Trophoblast cell (in vitro differentiated cells and primary cell): Measurements from ENCODE around the gene UBE2QL1.

Source experiments
- DNase-seq, 2 donors: peaks; one replicate each; pipeline ENCODE4 v3.0.0-alpha.2; 2016
- H2AFZ ChIP-seq: 2 replicates; pipeline ENCODE4 v1.6.1; 2013; ENCODE audit warnings: low read length, moderate library complexity, mild to moderate bottlenecking; ENCODE audit not compliant: insufficient read depth, poor library complexity
- H2AK5ac ChIP-seq: 2 replicates; pipeline ENCODE4 v1.6.1; 2013; ENCODE audit warnings: mild to moderate bottlenecking, low read length
- H2BK120ac ChIP-seq: 2 replicates; pipeline ENCODE4 v1.6.1; 2013; ENCODE audit warnings: low read length, mild to moderate bottlenecking, moderate library complexity; ENCODE audit not compliant: insufficient read depth, poor library complexity
- H2BK12ac ChIP-seq: 2 replicates; pipeline ENCODE4 v1.6.1; 2013; ENCODE audit warnings: mild to moderate bottlenecking, low read length, moderate library complexity
- H2BK5ac ChIP-seq: 2 replicates; pipeline ENCODE4 v1.6.1; 2013; ENCODE audit warnings: low read length, low read depth, moderate library complexity, mild to moderate bottlenecking; ENCODE audit not compliant: poor library complexity
- H3K14ac ChIP-seq: 2 replicates; pipeline ENCODE4 v1.6.1; 2013; ENCODE audit warnings: mild to moderate bottlenecking, low read length
- H3K18ac ChIP-seq: 2 replicates; pipeline ENCODE4 v1.6.1; 2013; ENCODE audit warnings: mild to moderate bottlenecking, low read length
- H3K23ac ChIP-seq: 2 replicates; pipeline ENCODE4 v1.6.1; 2013; ENCODE audit warnings: low read length
- H3K27ac ChIP-seq: 2 replicates; pipeline ENCODE4 v1.5.1; 2013; ENCODE audit warnings: low read depth, mild to moderate bottlenecking, inconsistent platforms, low read length, moderate library complexity
- H3K27me3 ChIP-seq: 2 replicates; pipeline ENCODE4 v1.6.1; 2013; ENCODE audit warnings: inconsistent platforms, mild to moderate bottlenecking, low read length, moderate library complexity; ENCODE audit not compliant: insufficient read depth
- H3K36me3 ChIP-seq, 2 experiments: 1 replicate in 1 of 2; 2 replicates in 1 of 2; pipeline ENCODE4 v1.6.1; 2013; ENCODE audit warnings: low read length in 2 of 2, mild to moderate bottlenecking in 2 of 2, moderate library complexity in 1 of 2; ENCODE audit not compliant: insufficient read depth in 2 of 2, control insufficient read depth in 1 of 2
- H3K4ac ChIP-seq: 2 replicates; pipeline ENCODE4 v1.6.1; 2013; ENCODE audit warnings: low read depth, mild to moderate bottlenecking, low read length, moderate library complexity
- H3K4me1 ChIP-seq, 2 experiments: 1 replicate in 1 of 2; 2 replicates in 1 of 2; pipeline ENCODE4 v1.6.1; 2013; ENCODE audit warnings: low read length in 2 of 2, mild to moderate bottlenecking in 2 of 2, moderate library complexity in 1 of 2; ENCODE audit not compliant: insufficient read depth in 2 of 2, control insufficient read depth in 1 of 2
- H3K4me2 ChIP-seq: 2 replicates; pipeline ENCODE4 v1.6.1; 2013; ENCODE audit warnings: inconsistent platforms, mild to moderate bottlenecking, low read length, moderate library complexity
- H3K4me3 ChIP-seq: 2 replicates; pipeline ENCODE4 v1.5.1; 2013; ENCODE audit warnings: mild to moderate bottlenecking, low read depth, low read length, inconsistent platforms
- H3K79me1 ChIP-seq: one replicate; pipeline ENCODE4 v1.6.1; 2013; ENCODE audit warnings: low read length
- H3K79me2 ChIP-seq: 2 replicates; pipeline ENCODE4 v1.6.1; 2013; ENCODE audit warnings: low read length, mild to moderate bottlenecking; ENCODE audit not compliant: control insufficient read depth, insufficient read depth, poor library complexity
- H3K9ac ChIP-seq: 2 replicates; pipeline ENCODE4 v1.6.1; 2013; ENCODE audit warnings: mild to moderate bottlenecking, low read length
- H3K9me3 ChIP-seq: 2 replicates; pipeline ENCODE4 v1.6.1; 2013; ENCODE audit warnings: low read depth, mild to moderate bottlenecking, control low read depth, inconsistent platforms, low read length; ENCODE audit not compliant: insufficient read depth
- H4K12ac ChIP-seq: 2 replicates; pipeline ENCODE4 v1.6.1; 2013; ENCODE audit warnings: low read depth, mild to moderate bottlenecking, low read length, moderate library complexity
- H4K8ac ChIP-seq: 2 replicates; pipeline ENCODE4 v1.6.1; 2013; ENCODE audit warnings: low read depth, mild to moderate bottlenecking, low read length, moderate library complexity
- H4K91ac ChIP-seq: one replicate; pipeline ENCODE4 v1.6.1; 2013; ENCODE audit warnings: low read depth, mild to moderate bottlenecking, low read length, moderate library complexity
- WGBS: extraction: QIAGEN DNeasy Blood & Tissue Kit; methylation state at CpG from one replicate; pipeline ENCODE4 v1.1.7; 2013; ENCODE audit warnings: missing lambda C conversion rate; ENCODE audit not compliant: insufficient read length, insufficient coverage; ENCODE audit errors: extremely low coverage; 5-methylcytosine and 5-hydroxymethylcytosine counted together

UBE2QL1 gene

DNA sequence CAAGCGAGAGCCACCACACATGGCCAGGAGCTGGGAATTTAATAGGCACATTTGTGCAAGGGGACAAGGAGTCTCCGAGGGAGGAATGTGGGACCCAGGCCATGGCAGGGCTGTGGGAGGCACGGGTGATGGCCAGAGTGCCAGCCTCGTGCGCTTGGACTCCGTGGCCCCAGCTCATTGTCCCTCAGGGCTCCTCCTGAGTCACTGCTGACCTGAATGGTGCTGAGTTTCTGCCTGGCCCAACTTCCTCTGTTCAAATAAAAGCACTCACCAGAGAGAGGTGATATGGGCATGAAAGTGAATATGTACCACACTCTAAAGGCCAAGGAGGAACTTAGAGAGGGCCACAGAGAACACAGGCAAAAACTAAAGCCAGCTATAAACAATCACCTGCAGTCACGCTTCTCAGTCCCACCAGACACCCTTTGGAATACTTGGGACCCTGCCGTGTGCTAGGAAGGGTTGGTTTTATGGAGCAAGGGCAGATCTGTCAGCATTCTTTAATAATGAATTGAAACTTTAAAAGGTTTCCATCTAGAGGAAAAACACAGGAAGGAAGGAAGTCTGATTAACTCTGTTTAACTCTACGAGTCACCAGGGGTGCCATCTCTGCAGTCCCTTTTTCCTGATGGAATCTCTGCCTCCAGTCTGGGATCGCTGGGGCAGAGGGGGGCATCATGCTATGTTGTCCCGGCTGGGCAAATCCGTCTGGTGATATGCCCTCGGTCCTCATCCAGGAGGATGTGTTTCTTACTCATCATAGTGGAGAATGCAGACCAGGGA is 25.1 kb upstream of the UBE2QL1 start:
- no peaks in the 10 kb centered on the region for H3K79me1 ChIP-seq

DNA sequence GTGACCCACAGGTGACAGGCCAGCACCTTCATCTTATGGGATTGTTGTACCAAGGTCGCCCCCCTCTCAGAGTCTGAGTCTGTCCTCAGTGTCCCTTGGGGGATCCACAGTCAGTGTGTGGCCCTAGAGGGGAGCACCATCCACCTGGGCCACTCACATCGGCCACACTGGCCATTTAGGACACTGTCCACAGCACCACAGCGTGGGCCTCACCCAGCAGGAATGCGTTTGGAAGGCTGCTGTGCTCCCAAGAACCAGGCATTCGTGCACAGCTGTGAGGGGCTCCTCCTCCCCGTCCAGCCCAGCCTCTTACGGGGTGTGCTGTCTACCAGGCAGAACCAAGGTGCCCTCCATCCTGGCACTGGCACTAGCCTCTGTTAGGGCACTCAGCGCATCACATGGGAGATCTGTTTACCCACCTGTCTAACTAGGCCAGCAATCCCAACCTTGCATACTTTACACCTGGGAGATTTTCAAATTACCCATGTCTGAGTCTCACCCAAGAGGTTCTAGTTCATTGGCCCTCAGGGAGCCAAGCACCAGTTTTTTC is 24.5 kb upstream of the UBE2QL1 start:
- H2AK5ac ChIP-seq: no peak overlapping the region
- no peak overlapping the region for H3K23ac ChIP-seq
- no peak overlapping the region for H3K18ac ChIP-seq
- no peak overlapping the region for H3K4me3 ChIP-seq
- no peak overlapping the region for H2AFZ ChIP-seq
- H3K9me3 ChIP-seq: no peaks in the 10 kb centered on the region
- H2BK120ac ChIP-seq: no peak overlapping the region
- no peak overlapping the region for H3K14ac ChIP-seq
- DNase-seq: no peak
- no peaks in the 10 kb centered on the region for H3K27me3 ChIP-seq
- no peak overlapping the region for H3K9ac ChIP-seq
- H2BK5ac ChIP-seq: no peak overlapping the region
- no peak overlapping the region for H3K27ac ChIP-seq
- H3K79me2 ChIP-seq: no peaks in the 10 kb centered on the region
- no peak overlapping the region for H4K12ac ChIP-seq
- H3K4ac ChIP-seq: no peak overlapping the region
- no peaks in the 10 kb centered on the region for H3K36me3 ChIP-seq
- H3K79me1 ChIP-seq: no peaks in the 10 kb centered on the region
- H4K91ac ChIP-seq: no peak overlapping the region
- H3K4me1 ChIP-seq: no peaks in the 10 kb centered on the region
- H3K4me2 ChIP-seq: no peak overlapping the region
- WGBS: no CpG with 5 or more reads among the region's 8 CpGs
- no peak overlapping the region for H2BK12ac ChIP-seq
- no peak overlapping the region for H4K8ac ChIP-seq

More for the DNA sequence above, 25.1 kb upstream of the UBE2QL1 start:
- Histone ChIP-seq H3K9me3 (no peaks in the 10 kb centered on the region), H4K91ac (no peak overlapping the region), H3K18ac (no peak overlapping the region), H3K79me2 (no peaks in the 10 kb centered on the region), H3K27ac (no peak overlapping the region), H3K27me3 (no peaks in the 10 kb centered on the region), H4K12ac (no peak overlapping the region), H2AFZ (no peak overlapping the region), H3K4me2 (no peak overlapping the region), H3K23ac (no peak overlapping the region), H3K4me3 (no peak overlapping the region), H3K4me1 (no peaks in the 10 kb centered on the region), H2BK12ac (no peak overlapping the region), H2BK5ac (no peak overlapping the region), H3K14ac (no peak overlapping the region), H3K9ac (peak overlapping the region; percentile 37), H3K4ac (no peak overlapping the region), H4K8ac (no peak overlapping the region), H2BK120ac (no peak overlapping the region), H2AK5ac (no peak overlapping the region), H3K36me3 (no peaks in the 10 kb centered on the region)
- WGBS: no CpG with 5 or more reads among the region's 13 CpGs
- DNase-seq: no peak

DNA sequence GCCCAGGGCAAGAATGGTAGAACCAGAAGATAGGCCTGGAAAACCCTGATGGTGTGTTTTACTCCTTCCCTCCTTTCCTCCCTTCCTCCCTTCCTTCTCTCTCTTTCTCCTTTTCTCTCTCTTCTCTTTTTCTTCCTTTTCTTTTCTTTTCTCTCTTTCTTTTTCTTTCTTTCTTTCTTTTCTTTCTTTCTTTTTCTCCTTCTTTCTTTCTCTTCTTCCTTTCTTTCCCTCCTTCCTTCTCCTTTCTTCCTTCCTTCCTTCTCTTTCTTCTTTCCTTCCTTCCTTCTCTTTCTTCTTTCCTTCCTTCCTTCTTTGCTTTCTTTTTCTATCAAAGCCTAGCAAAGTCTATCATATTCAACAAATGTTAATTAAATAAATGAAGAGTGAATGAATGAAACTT is 24.0 kb upstream of the UBE2QL1 start:
- Histone ChIP-seq H4K12ac (no peak overlapping the region), H3K23ac (no peak overlapping the region), H2AK5ac (no peak overlapping the region), H3K18ac (no peak overlapping the region), H3K79me1 (no peaks in the 10 kb centered on the region), H3K27ac (no peak overlapping the region), H4K91ac (no peak overlapping the region), H2AFZ (no peak overlapping the region), H3K36me3 (no peaks in the 10 kb centered on the region), H3K79me2 (no peaks in the 10 kb centered on the region), H3K4me2 (no peak overlapping the region), H3K27me3 (no peaks in the 10 kb centered on the region), H3K14ac (no peak overlapping the region), H2BK120ac (no peak overlapping the region), H4K8ac (no peak overlapping the region), H3K4ac (no peak overlapping the region), H3K9ac (no peak overlapping the region), H2BK5ac (no peak overlapping the region), H3K4me3 (no peak overlapping the region), H3K9me3 (no peaks in the 10 kb centered on the region), H3K4me1 (no peaks in the 10 kb centered on the region), H2BK12ac (no peak overlapping the region)
- no peak for DNase-seq

DNA sequence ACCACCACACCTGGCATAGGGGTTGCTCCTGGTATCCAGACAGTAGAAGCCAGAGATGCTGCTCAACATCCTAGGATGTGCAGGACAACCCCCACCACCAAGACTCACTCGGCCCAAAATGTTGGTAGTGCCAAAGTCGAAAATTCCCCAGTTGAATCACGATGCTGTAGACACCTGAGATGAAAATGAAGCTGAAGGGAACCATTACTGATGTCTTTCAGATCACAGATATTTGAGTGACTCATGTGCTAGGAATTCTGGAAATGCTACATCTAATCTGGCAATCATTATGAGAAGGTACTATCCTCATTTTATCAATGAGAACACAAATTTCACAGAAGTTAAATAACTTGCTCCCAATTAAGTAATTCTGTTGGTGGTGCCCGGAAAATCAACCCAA is 21.0 kb upstream of the UBE2QL1 start:
- no peak overlapping the region for H2AFZ ChIP-seq
- no peaks in the 10 kb centered on the region for H3K79me1 ChIP-seq
- H4K8ac ChIP-seq: no peak overlapping the region
- WGBS: no CpG with 5 or more reads among the region's 4 CpGs
- H3K23ac ChIP-seq: no peak overlapping the region
- H3K4me2 ChIP-seq: no peak overlapping the region
- H3K9ac ChIP-seq: no peak overlapping the region
- no peaks in the 10 kb centered on the region for H3K36me3 ChIP-seq
- H3K9me3 ChIP-seq: peaks cover 2% of the 10 kb centered on the region
- no peaks in the 10 kb centered on the region for H3K79me2 ChIP-seq
- H3K27ac ChIP-seq: no peak overlapping the region
- H4K12ac ChIP-seq: no peak overlapping the region
- H4K91ac ChIP-seq: no peak overlapping the region
- peak in 1 of 2 donors; percentile 31 for DNase-seq
- no peak overlapping the region for H3K14ac ChIP-seq
- H2BK120ac ChIP-seq: no peak overlapping the region
- no peak overlapping the region for H3K4ac ChIP-seq
- H2BK5ac ChIP-seq: no peak overlapping the region
- H3K4me1 ChIP-seq: no peaks in the 10 kb centered on the region
- no peak overlapping the region for H2BK12ac ChIP-seq
- no peak overlapping the region for H3K4me3 ChIP-seq
- H3K18ac ChIP-seq: no peak overlapping the region
- no peak overlapping the region for H2AK5ac ChIP-seq
- no peaks in the 10 kb centered on the region for H3K27me3 ChIP-seq
